Astrocyte (in vitro differentiated cells and primary cell): ENCODE data around the gene OR9G1. TPM values are rescaled to one million over a fixed set of nuclear protein-coding genes. Genes with fewer than 3 reads are reported as not detected.

Experiments
- DNase-seq: peaks from one replicate; pipeline ENCODE4 v3.0.0-alpha.2; 2010; ENCODE audit warnings: low read depth
- FAIRE-seq: peaks from 2 replicates; lab custom pipeline; 2011; peaks lifted over from hg19 to GRCh38; lab: Jason Lieb, UNC
- H2AFZ ChIP-seq: 2 replicates; pipeline ENCODE4 v1.6.0; 2012; ENCODE audit warnings: low read depth, low read length, inconsistent platforms
- H3K27ac ChIP-seq: 2 replicates; pipeline ENCODE4 v1.5.1; 2011; ENCODE audit warnings: low read depth, low read length, inconsistent platforms
- H3K27me3 ChIP-seq: 2 replicates; pipeline ENCODE4 v1.6.0; 2011; ENCODE audit warnings: low read length, inconsistent platforms; ENCODE audit not compliant: insufficient read depth
- H3K36me3 ChIP-seq: 2 replicates; pipeline ENCODE4 v1.5.1; 2011; ENCODE audit warnings: low read length, inconsistent platforms; ENCODE audit not compliant: insufficient read depth
- H3K4me1 ChIP-seq: 2 replicates; pipeline ENCODE4 v1.5.1; 2011; ENCODE audit warnings: low read length, inconsistent platforms; ENCODE audit not compliant: insufficient read depth
- H3K4me2 ChIP-seq: 2 replicates; pipeline ENCODE4 v1.6.0; 2012; ENCODE audit warnings: low read length, inconsistent platforms
- H3K4me3 ChIP-seq: 2 replicates; pipeline ENCODE4 v1.5.1; 2011; ENCODE audit warnings: low read depth, mild to moderate bottlenecking, low read length, inconsistent platforms; ENCODE audit not compliant: insufficient read depth
- H3K79me2 ChIP-seq: 2 replicates; pipeline ENCODE4 v1.6.0; 2012; ENCODE audit warnings: mild to moderate bottlenecking, low read length, inconsistent platforms; ENCODE audit not compliant: insufficient read depth
- H3K9ac ChIP-seq: 2 replicates; pipeline ENCODE4 v1.6.0; 2012; ENCODE audit warnings: mild to moderate bottlenecking, low read length, inconsistent platforms
- H3K9me3 ChIP-seq: 2 replicates; pipeline ENCODE4 v1.5.1; 2012; ENCODE audit warnings: low read depth, mild to moderate bottlenecking, low read length, inconsistent platforms; ENCODE audit not compliant: insufficient read depth
- H4K20me1 ChIP-seq: 2 replicates; pipeline ENCODE4 v1.6.0; 2012; ENCODE audit warnings: low read length, inconsistent platforms; ENCODE audit not compliant: insufficient read depth
- H3K27ac Mint-ChIP-seq: one replicate; pipeline ENCODE4 v1.8.0; 2021; ENCODE audit warnings: mild to moderate bottlenecking, mixed read lengths; ENCODE audit not compliant: unreplicated experiment
- H3K27me3 Mint-ChIP-seq: one replicate; pipeline ENCODE4 v1.8.0; 2021; ENCODE audit warnings: low read depth, mixed read lengths; ENCODE audit not compliant: unreplicated experiment
- H3K36me3 Mint-ChIP-seq: one replicate; pipeline ENCODE4 v1.8.0; 2021; ENCODE audit warnings: low read depth, mixed read lengths; ENCODE audit not compliant: unreplicated experiment
- H3K4me1 Mint-ChIP-seq: one replicate; pipeline ENCODE4 v1.8.0; 2021; ENCODE audit warnings: low read depth, mixed read lengths; ENCODE audit not compliant: unreplicated experiment
- H3K4me3 Mint-ChIP-seq: one replicate; pipeline ENCODE4 v1.8.0; 2021; ENCODE audit warnings: mild to moderate bottlenecking, moderate library complexity, mixed read lengths; ENCODE audit not compliant: unreplicated experiment
- H3K9me3 Mint-ChIP-seq: one replicate; pipeline ENCODE4 v1.8.0; 2021; ENCODE audit warnings: mild to moderate bottlenecking, mixed read lengths; ENCODE audit not compliant: unreplicated experiment
- EZH2 ChIP-seq: IDR thresholded peaks from 2 replicates; pipeline ENCODE4 v1.6.1; 2012; ENCODE audit warnings: mild to moderate bottlenecking, low read length, inconsistent platforms; ENCODE audit not compliant: insufficient read depth
- microRNA-seq: library from miRNA; unstranded; fragments of <30 nt; microRNA quantifications from one replicate; pipeline ENCODE4 v1.2.0, GENCODE V29; 2020
- total RNA-seq: library from RNA; stranded (reverse); gene quantifications from 2 replicates; pipeline ENCODE4 v1.2.1, GENCODE V29; 2021
- TF ChIP-seq, protein P1 (sequence below): IDR thresholded peaks from 2 replicates; pipeline ENCODE4 v1.5.1; 2011; ENCODE audit warnings: low read depth, mild to moderate bottlenecking, inconsistent platforms, low read length, moderate library complexity; ENCODE audit not compliant: insufficient read depth

The OR9G1 gene
- total RNA-seq, 1 donor from 2014 or later, result not detected

DNA sequence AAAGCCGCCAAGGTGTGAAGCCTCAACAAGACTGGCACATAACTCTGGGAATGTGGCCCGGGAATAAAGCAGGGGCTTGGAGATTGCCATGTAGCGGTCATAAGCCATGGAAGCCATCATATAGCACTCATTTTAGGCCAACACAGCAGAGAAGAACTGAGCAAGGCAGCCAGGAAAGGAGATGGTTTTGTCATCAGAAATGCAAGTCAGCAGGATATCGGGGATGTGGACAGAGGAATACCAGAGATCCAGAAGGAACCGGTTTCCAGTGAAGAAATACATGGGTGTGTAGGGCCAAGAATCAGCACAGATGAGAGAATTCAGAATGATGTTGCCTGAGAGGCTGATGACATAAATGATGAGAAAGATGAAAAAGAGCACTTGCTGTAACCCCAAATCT lies 52.6 kb downstream of the OR9G1 start:
- H3K79me2 ChIP-seq, result no peaks in the 10 kb centered on the region
- H3K27me3 ChIP-seq, result no peaks in the 10 kb centered on the region
- H3K4me3 Mint-ChIP-seq, result no peak overlapping the region
- no peaks in the 10 kb centered on the region for H3K27me3 Mint-ChIP-seq
- H3K4me1 Mint-ChIP-seq, result no peaks in the 10 kb centered on the region
- H3K9me3 Mint-ChIP-seq, result peaks cover 2% of the 10 kb centered on the region
- no peak overlapping the region for H3K27ac Mint-ChIP-seq
- FAIRE-seq, result no peak
- no peak overlapping the region for H3K4me3 ChIP-seq
- H3K9ac ChIP-seq, result no peak overlapping the region
- no peaks in the 10 kb centered on the region for H3K4me1 ChIP-seq
- no peaks in the 10 kb centered on the region for H3K36me3 ChIP-seq
- no peaks in the 10 kb centered on the region for H3K36me3 Mint-ChIP-seq
- no peak overlapping the region for H3K27ac ChIP-seq
- H4K20me1 ChIP-seq, result no peaks in the 10 kb centered on the region
- DNase-seq, result no peak
- H3K9me3 ChIP-seq, result peaks cover 11% of the 10 kb centered on the region
- no peak overlapping the region for H2AFZ ChIP-seq
- TF ChIP-seq EZH2, result no peak
- TF ChIP-seq, protein P1, sequence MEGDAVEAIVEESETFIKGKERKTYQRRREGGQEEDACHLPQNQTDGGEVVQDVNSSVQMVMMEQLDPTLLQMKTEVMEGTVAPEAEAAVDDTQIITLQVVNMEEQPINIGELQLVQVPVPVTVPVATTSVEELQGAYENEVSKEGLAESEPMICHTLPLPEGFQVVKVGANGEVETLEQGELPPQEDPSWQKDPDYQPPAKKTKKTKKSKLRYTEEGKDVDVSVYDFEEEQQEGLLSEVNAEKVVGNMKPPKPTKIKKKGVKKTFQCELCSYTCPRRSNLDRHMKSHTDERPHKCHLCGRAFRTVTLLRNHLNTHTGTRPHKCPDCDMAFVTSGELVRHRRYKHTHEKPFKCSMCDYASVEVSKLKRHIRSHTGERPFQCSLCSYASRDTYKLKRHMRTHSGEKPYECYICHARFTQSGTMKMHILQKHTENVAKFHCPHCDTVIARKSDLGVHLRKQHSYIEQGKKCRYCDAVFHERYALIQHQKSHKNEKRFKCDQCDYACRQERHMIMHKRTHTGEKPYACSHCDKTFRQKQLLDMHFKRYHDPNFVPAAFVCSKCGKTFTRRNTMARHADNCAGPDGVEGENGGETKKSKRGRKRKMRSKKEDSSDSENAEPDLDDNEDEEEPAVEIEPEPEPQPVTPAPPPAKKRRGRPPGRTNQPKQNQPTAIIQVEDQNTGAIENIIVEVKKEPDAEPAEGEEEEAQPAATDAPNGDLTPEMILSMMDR, result no peak
- H3K4me2 ChIP-seq, result no peak overlapping the region

Small RNA genes lying within 50 kb of the gene (microRNA-seq; reads per million reads assigned to microRNA genes)
- gene MIR6128, result not detected

Other genes starting within 250 kb of the OR9G1 start
- not detected in 2 replicates for gene OR5M3, start 225.7 kb upstream of the OR9G1 start, total RNA-seq
- not detected in 2 replicates for gene OR5M8, start 207.7 kb upstream of the OR9G1 start, total RNA-seq
- not detected in 2 replicates for gene OR5M11, start 155.8 kb upstream of the OR9G1 start, total RNA-seq
- gene OR5M10, start 121.4 kb upstream of the OR9G1 start, total RNA-seq, result not detected in 2 replicates
- gene OR5M1, start 84.2 kb upstream of the OR9G1 start, total RNA-seq, result not detected in 2 replicates
- not detected in 2 replicates for gene OR5AP2, start 56.7 kb upstream of the OR9G1 start, total RNA-seq
- not detected in 2 replicates for gene OR5AR1, start 35.4 kb upstream of the OR9G1 start, total RNA-seq
- gene OR9G4, start 49.6 kb downstream of the OR9G1 start, total RNA-seq, result not detected in 2 replicates